GM18498 (cell line): ENCODE measurements around the gene ACIN1.
"Not testable (repeated sequence)": the region's sequence is repeated elsewhere in the genome, so short reads cannot be mapped to it uniquely, and the experiment has no call there.

Source experiments
- ATAC-seq: cut with Tn5 transposase; IDR thresholded peaks from one replicate; pipeline ENCODE4 v1.9.1; 2021; ENCODE audit warnings: mild to moderate bottlenecking, moderate library complexity; ENCODE audit not compliant: unreplicated experiment

Gene ACIN1

GRCh38 chr14:23021889-23022442, 73.0 kb downstream of the ACIN1 start:
- no peak for ATAC-seq

GRCh38 chr14:23021434-23021833, 73.5 kb downstream of the ACIN1 start:
- no peak for ATAC-seq

- no peak for ATAC-seq
These were observed 74.5 kb downstream of the ACIN1 start for GRCh38 chr14:23020143-23021128.

GRCh38 chr14:23018107-23018506, 76.8 kb downstream of the ACIN1 start:
- no peak for ATAC-seq

GRCh38 chr14:23017091-23017490, 77.8 kb downstream of the ACIN1 start:
- no peak for ATAC-seq

- ATAC-seq, result no peak
These were observed 79.3 kb downstream of the ACIN1 start for GRCh38 chr14:23015618-23016017.

GRCh38 chr14:23013749-23014054, 81.2 kb downstream of the ACIN1 start:
- ATAC-seq, result not testable (repeated sequence)

GRCh38 chr14:23013054-23013748, 81.7 kb downstream of the ACIN1 start:
- ATAC-seq, result no peak

GRCh38 chr14:23009939-23010726, 84.8 kb downstream of the ACIN1 start, which contains the start of gene C14orf93:
Gene C14orf93 (minus strand): TSS chr14:23010143. CDS start chr14:22999023, 11,120 bp downstream.
- peak; percentile 42 for ATAC-seq

GRCh38 chr14:23009483-23009938, 85.4 kb downstream of the ACIN1 start:
- ATAC-seq, result no peak

- ATAC-seq, result no peak
These were observed 86.1 kb downstream of the ACIN1 start for GRCh38 chr14:23008831-23009230.
